Activated naive CD8-positive, alpha-beta T cell treated with anti-CD3 and anti-CD28 coated beads, Interleukin-2, amount 10 ng/mL, durations not matched to agents 7 days and 5 days (primary cell): ENCODE measurements around the gene NAXD. TPM values are rescaled to one million over a fixed set of nuclear protein-coding genes. Genes with fewer than 3 reads are reported as not detected.

Experiments used
- ATAC-seq: fragments of 150-1000 bp; cut with Tn5 transposase; one replicate; pipeline ENCODE4 v1.10.0; 2021; ENCODE audit warnings: low read depth, moderate library complexity
- POLR2A ChIA-PET: fragments of 350-600 bp; sonication (Branson Sonifier 250); formaldehyde crosslinking; loops from one replicate; lab custom pipeline; 2021; ENCODE audit warnings: antibody characterized with exemption; lab: Charles Lee
- DNase-seq: peaks from one replicate; pipeline ENCODE4 v3.0.0; 2021
- H3K27ac Mint-ChIP-seq: one replicate; pipeline ENCODE4 v1.8.0; 2022; ENCODE audit warnings: mild to moderate bottlenecking, mixed read lengths
- H3K27me3 Mint-ChIP-seq: one replicate; pipeline ENCODE4 v1.8.0; 2022; ENCODE audit warnings: mild to moderate bottlenecking, moderate library complexity, mixed read lengths
- H3K36me3 Mint-ChIP-seq: one replicate; pipeline ENCODE4 v1.8.0; 2021; ENCODE audit warnings: mild to moderate bottlenecking, mixed read lengths
- H3K4me1 Mint-ChIP-seq: one replicate; pipeline ENCODE4 v1.8.0; 2021; ENCODE audit warnings: mixed read lengths
- H3K4me3 Mint-ChIP-seq: one replicate; pipeline ENCODE4 v1.8.0; 2022; ENCODE audit warnings: mild to moderate bottlenecking, moderate library complexity, mixed read lengths
- H3K9me3 Mint-ChIP-seq: one replicate; pipeline ENCODE4 v1.8.0; 2021; ENCODE audit warnings: mixed read lengths
- total RNA-seq, 2 experiments: library from RNA; stranded (reverse); gene quantifications; one replicate each; pipeline ENCODE4 v1.2.3, GENCODE V29; 2021

The NAXD gene
- total RNA-seq, 2 experiments from 2014 or later, result 31.3 TPM

GRCh38 chr13:110646442-110647364 is 31.4 kb downstream of the NAXD start:
- no peaks in the 10 kb centered on the region for H3K9me3 Mint-ChIP-seq
- POLR2A ChIA-PET, result interaction anchor here (0.9 kb wide), 2 partner anchors 68 to 111 kb away, joined by 3 read pairs; no protein-coding TSS in a partner anchor
- DNase-seq (no peak), ATAC-seq (no peak)
- H3K27me3 Mint-ChIP-seq, result no peaks in the 10 kb centered on the region
- H3K27ac Mint-ChIP-seq, result no peak overlapping the region
- H3K4me3 Mint-ChIP-seq, result no peak overlapping the region
- H3K36me3 Mint-ChIP-seq, result peaks cover 4% of the 10 kb centered on the region
- peaks cover 1% of the 10 kb centered on the region for H3K4me1 Mint-ChIP-seq

- ATAC-seq, result no peak
- Mint-ChIP-seq H3K36me3 (peaks cover 5% of the 10 kb centered on the region), H3K4me1 (peaks cover 1% of the 10 kb centered on the region)
Measured at GRCh38 chr13:110647365-110647737, 32.0 kb downstream of the NAXD start.

GRCh38 chr13:110648146-110648819 is 32.9 kb downstream of the NAXD start:
- POLR2A ChIA-PET, result no interaction called here
- ATAC-seq (no peak), DNase-seq (no peak)
- peaks cover 3% of the 10 kb centered on the region for H3K4me1 Mint-ChIP-seq
- H3K9me3 Mint-ChIP-seq, result no peaks in the 10 kb centered on the region
- no peaks in the 10 kb centered on the region for H3K27me3 Mint-ChIP-seq
- no peak overlapping the region for H3K4me3 Mint-ChIP-seq
- peak overlapping the region; percentile 48 for H3K27ac Mint-ChIP-seq
- H3K36me3 Mint-ChIP-seq, result peaks cover 4% of the 10 kb centered on the region

More at GRCh38 chr13:110647365-110647737, 32.0 kb downstream of the NAXD start:
- DNase-seq, result no peak
- POLR2A ChIA-PET, result interaction anchor here (0.6 kb wide), 1 partner anchor 1974 kb away, joined by 3 read pairs; no protein-coding TSS in a partner anchor
- H3K9me3 Mint-ChIP-seq, result no peaks in the 10 kb centered on the region
- no peak overlapping the region for H3K4me3 Mint-ChIP-seq
- no peak overlapping the region for H3K27ac Mint-ChIP-seq
- no peaks in the 10 kb centered on the region for H3K27me3 Mint-ChIP-seq

GRCh38 chr13:110648848-110649421 is 33.6 kb downstream of the NAXD start:
- POLR2A ChIA-PET, result no interaction called here
- H3K4me1 Mint-ChIP-seq, result peaks cover 5% of the 10 kb centered on the region
- ATAC-seq (no peak), DNase-seq (no peak)
- no peaks in the 10 kb centered on the region for H3K27me3 Mint-ChIP-seq
- no peaks in the 10 kb centered on the region for H3K9me3 Mint-ChIP-seq
- H3K36me3 Mint-ChIP-seq, result peaks cover 4% of the 10 kb centered on the region
- no peak overlapping the region for H3K4me3 Mint-ChIP-seq
- no peak overlapping the region for H3K27ac Mint-ChIP-seq

GRCh38 chr13:110649551-110649950 is 34.2 kb downstream of the NAXD start:
- Mint-ChIP-seq H3K9me3 (no peaks in the 10 kb centered on the region), H3K4me1 (peaks cover 5% of the 10 kb centered on the region), H3K27me3 (no peaks in the 10 kb centered on the region), H3K4me3 (no peak overlapping the region), H3K36me3 (peaks cover 4% of the 10 kb centered on the region), H3K27ac (no peak overlapping the region)
- ATAC-seq (no peak), DNase-seq (no peak)
- POLR2A ChIA-PET, result interaction anchor here (0.7 kb wide), 1 partner anchor 63 kb away, joined by 4 read pairs; no protein-coding TSS in a partner anchor

- Mint-ChIP-seq H3K9me3 (no peaks in the 10 kb centered on the region), H3K27ac (no peak overlapping the region), H3K4me1 (peaks cover 5% of the 10 kb centered on the region), H3K4me3 (no peak overlapping the region), H3K27me3 (no peaks in the 10 kb centered on the region), H3K36me3 (peaks cover 4% of the 10 kb centered on the region)
- POLR2A ChIA-PET, result interaction anchor here (0.7 kb wide), 1 partner anchor 62 kb away, joined by 4 read pairs; no protein-coding TSS in a partner anchor
- DNase-seq (no peak), ATAC-seq (no peak)
Measured at GRCh38 chr13:110650436-110650835, 35.1 kb downstream of the NAXD start.

GRCh38 chr13:110651271-110651670 is 35.9 kb downstream of the NAXD start:
- Mint-ChIP-seq H3K27ac (no peak overlapping the region), H3K4me1 (peaks cover 6% of the 10 kb centered on the region), H3K4me3 (no peak overlapping the region), H3K27me3 (no peaks in the 10 kb centered on the region), H3K9me3 (no peaks in the 10 kb centered on the region), H3K36me3 (peaks cover 6% of the 10 kb centered on the region)
- POLR2A ChIA-PET, result no interaction called here
- DNase-seq, result no peak
- ATAC-seq, result no peak

GRCh38 chr13:110651726-110652230 is 36.4 kb downstream of the NAXD start:
- Mint-ChIP-seq H3K27ac (no peak overlapping the region), H3K4me3 (no peak overlapping the region), H3K9me3 (no peaks in the 10 kb centered on the region), H3K27me3 (no peaks in the 10 kb centered on the region), H3K4me1 (peaks cover 7% of the 10 kb centered on the region), H3K36me3 (peaks cover 8% of the 10 kb centered on the region)
- POLR2A ChIA-PET, result no interaction called here
- DNase-seq (no peak), ATAC-seq (no peak)

- H3K27ac Mint-ChIP-seq, result no peak overlapping the region
- H3K36me3 Mint-ChIP-seq, result peaks cover 10% of the 10 kb centered on the region
- no peak for DNase-seq
- no peak for ATAC-seq
- no peaks in the 10 kb centered on the region for H3K27me3 Mint-ChIP-seq
- no peak overlapping the region for H3K4me3 Mint-ChIP-seq
- H3K4me1 Mint-ChIP-seq, result peaks cover 7% of the 10 kb centered on the region
- no peaks in the 10 kb centered on the region for H3K9me3 Mint-ChIP-seq
- POLR2A ChIA-PET, result no interaction called here
Measured at GRCh38 chr13:110652231-110652730, 36.9 kb downstream of the NAXD start.

GRCh38 chr13:110652764-110653163 is 37.4 kb downstream of the NAXD start:
- Mint-ChIP-seq H3K36me3 (peaks cover 14% of the 10 kb centered on the region), H3K27me3 (no peaks in the 10 kb centered on the region), H3K9me3 (peaks cover 1% of the 10 kb centered on the region), H3K27ac (no peak overlapping the region), H3K4me3 (no peak overlapping the region), H3K4me1 (peaks cover 9% of the 10 kb centered on the region)
- no peak for ATAC-seq
- no peak for DNase-seq
- POLR2A ChIA-PET, result no interaction called here

GRCh38 chr13:110653271-110653670 is 37.9 kb downstream of the NAXD start:
- H3K36me3 Mint-ChIP-seq, result peaks cover 19% of the 10 kb centered on the region
- no peaks in the 10 kb centered on the region for H3K27me3 Mint-ChIP-seq
- ATAC-seq (no peak), DNase-seq (no peak)
- H3K9me3 Mint-ChIP-seq, result peaks cover 5% of the 10 kb centered on the region
- H3K4me3 Mint-ChIP-seq, result no peak overlapping the region
- no peak overlapping the region for H3K27ac Mint-ChIP-seq
- POLR2A ChIA-PET, result no interaction called here
- H3K4me1 Mint-ChIP-seq, result peaks cover 12% of the 10 kb centered on the region

- Mint-ChIP-seq H3K9me3 (peaks cover 5% of the 10 kb centered on the region), H3K4me3 (no peak overlapping the region), H3K4me1 (peaks cover 15% of the 10 kb centered on the region), H3K27ac (no peak overlapping the region), H3K27me3 (no peaks in the 10 kb centered on the region), H3K36me3 (peaks cover 22% of the 10 kb centered on the region)
- no peak for ATAC-seq
- POLR2A ChIA-PET, result no interaction called here
- DNase-seq, result no peak
Measured at GRCh38 chr13:110653851-110654250, 38.5 kb downstream of the NAXD start.

GRCh38 chr13:110657196-110657595 is 41.9 kb downstream of the NAXD start:
- no peak for ATAC-seq
- POLR2A ChIA-PET, result no interaction called here
- Mint-ChIP-seq H3K36me3 (peaks cover 45% of the 10 kb centered on the region), H3K9me3 (peaks cover 7% of the 10 kb centered on the region), H3K27me3 (no peaks in the 10 kb centered on the region), H3K27ac (no peak overlapping the region), H3K4me1 (peaks cover 17% of the 10 kb centered on the region), H3K4me3 (no peak overlapping the region)
- no peak for DNase-seq
